IMR-90 (cell line): ENCODE data around the gene RAB9A. TPM values are rescaled to one million over a fixed set of nuclear protein-coding genes. Genes with fewer than 3 reads are reported as not detected.

Experiments
- ATAC-seq: fragments of 200-7000 bp; cut with Tn5 transposase; 2 replicates; pipeline ENCODE4 v1.9.1; 2020; ENCODE audit warnings: low read depth, mild to moderate bottlenecking, moderate library complexity
- BruUV-seq: library from RNA; stranded (reverse); fragments of 400-500 nt; replicated peaks from 2 replicates; lab custom pipeline; 2021; lab: Mats Ljungman, UMichigan
- CTCF ChIA-PET: fragments of 300-600 bp; formaldehyde crosslinking; extraction: SDS; loops from one replicate; lab custom pipeline; 2021; ENCODE audit warnings: antibody characterized with exemption; lab: Yijun Ruan, JAX
- POLR2A ChIA-PET: fragments of 300-600 bp; sonication (Branson Sonifier 250); formaldehyde crosslinking; loops from one replicate; lab custom pipeline; 2022; ENCODE audit warnings: antibody characterized with exemption; ENCODE audit not compliant: unreplicated experiment; lab: Charles Lee
- DNase-seq: peaks from one replicate; pipeline ENCODE4 v3.0.0; 2013
- H2AFZ ChIP-seq: replicated peaks from 2 replicates; pipeline ENCODE3; 2013; ENCODE audit warnings: low read length, mild to moderate bottlenecking; ENCODE audit not compliant: poor library complexity
- H2AK5ac ChIP-seq: 2 replicates; pipeline ENCODE4 v1.6.1; 2013; ENCODE audit warnings: low read depth, low read length, inconsistent platforms
- H2AK9ac ChIP-seq: replicated peaks from 2 replicates; pipeline ENCODE3; 2013; ENCODE audit warnings: mild to moderate bottlenecking, low read depth, low read length, moderate library complexity; ENCODE audit not compliant: poor library complexity
- H2BK120ac ChIP-seq: 2 replicates; pipeline ENCODE4 v1.6.1; 2013; ENCODE audit warnings: low read depth, low read length, inconsistent platforms
- H2BK15ac ChIP-seq: 3 replicates; pipeline ENCODE4 v1.6.1; 2013; ENCODE audit warnings: low read depth, low read length, inconsistent platforms
- H2BK20ac ChIP-seq: 2 replicates; pipeline ENCODE4 v1.6.1; 2013; ENCODE audit warnings: low read depth, mild to moderate bottlenecking, inconsistent platforms, low read length, moderate library complexity
- H2BK5ac ChIP-seq: 2 replicates; pipeline ENCODE4 v1.6.1; 2013; ENCODE audit warnings: mild to moderate bottlenecking, low read depth, low read length, inconsistent platforms; ENCODE audit not compliant: poor library complexity, severe bottlenecking
- H3K14ac ChIP-seq: replicated peaks from 2 replicates; pipeline ENCODE4 v1.6.1; 2013; ENCODE audit warnings: low read depth, low read length, inconsistent platforms
- H3K18ac ChIP-seq: 2 replicates; pipeline ENCODE4 v1.6.1; 2013; ENCODE audit warnings: low read depth, low read length, control low read depth
- H3K23ac ChIP-seq: 2 replicates; pipeline ENCODE4 v1.6.1; 2013; ENCODE audit warnings: low read depth, low read length, inconsistent platforms
- H3K27ac ChIP-seq: 2 replicates; pipeline ENCODE4 v1.5.1; 2013; ENCODE audit warnings: mild to moderate bottlenecking, control low read depth, low read length; ENCODE audit not compliant: insufficient read depth
- H3K27me3 ChIP-seq: 2 replicates; pipeline ENCODE4 v1.6.1; 2013; ENCODE audit warnings: low read length; ENCODE audit not compliant: control insufficient read depth, insufficient read depth
- H3K36me3 ChIP-seq: 2 replicates; pipeline ENCODE4 v1.6.1; 2013; ENCODE audit warnings: low read length, mixed read lengths; ENCODE audit not compliant: control insufficient read depth, insufficient read depth
- H3K4ac ChIP-seq: 2 replicates; pipeline ENCODE4 v1.6.1; 2013; ENCODE audit warnings: low read depth, low read length, inconsistent platforms
- H3K4me1 ChIP-seq: 2 replicates; pipeline ENCODE4 v1.6.1; 2013; ENCODE audit warnings: low read length, mixed read lengths; ENCODE audit not compliant: control insufficient read depth, insufficient read depth
- H3K4me2 ChIP-seq: 2 replicates; pipeline ENCODE4 v1.6.1; 2013; ENCODE audit warnings: low read depth, mild to moderate bottlenecking, control low read depth, low read length, moderate library complexity
- H3K4me3 ChIP-seq: 2 replicates; pipeline ENCODE4 v1.5.1; 2013; ENCODE audit warnings: low read depth, mild to moderate bottlenecking, control low read depth, low read length, moderate library complexity; ENCODE audit not compliant: insufficient read depth
- H3K56ac ChIP-seq: 2 replicates; pipeline ENCODE4 v1.6.1; 2013; ENCODE audit warnings: low read length, inconsistent platforms; ENCODE audit not compliant: insufficient read depth; ENCODE audit errors: extremely low read depth
- H3K79me1 ChIP-seq, 2 experiments: 2 replicates each; pipeline ENCODE4 v1.6.1; 2013; ENCODE audit warnings: low read length in 2 of 2, inconsistent platforms in 1 of 2, low read depth in 1 of 2
- H3K9ac ChIP-seq: 2 replicates; pipeline ENCODE4 v1.6.1; 2013; ENCODE audit warnings: low read depth, low read length, control low read depth
- H3K9me1 ChIP-seq: 2 replicates; pipeline ENCODE4 v1.6.1; 2013; ENCODE audit warnings: low read length, inconsistent platforms; ENCODE audit not compliant: insufficient read depth
- H3K9me3 ChIP-seq: 2 replicates; pipeline ENCODE4 v1.6.1; 2013; ENCODE audit warnings: low read length; ENCODE audit not compliant: control insufficient read depth, insufficient read depth
- H4K20me1 ChIP-seq: 2 replicates; pipeline ENCODE4 v1.6.1; 2013; ENCODE audit warnings: low read length, inconsistent platforms; ENCODE audit not compliant: insufficient read depth
- H4K5ac ChIP-seq: 2 replicates; pipeline ENCODE4 v1.6.1; 2013; ENCODE audit warnings: mild to moderate bottlenecking, low read depth, low read length, control low read depth
- H4K8ac ChIP-seq, 2 experiments: 2 replicates each; pipeline ENCODE4 v1.6.1; 2013; ENCODE audit warnings: low read depth in 2 of 2, low read length in 2 of 2, control low read depth in 1 of 2, inconsistent platforms in 1 of 2
- H4K91ac ChIP-seq: 2 replicates; pipeline ENCODE4 v1.6.1; 2013; ENCODE audit warnings: low read depth, low read length, inconsistent platforms; ENCODE audit not compliant: insufficient read depth
- BHLHE40 ChIP-seq: fragments of 150-350 bp; IDR thresholded peaks from 2 replicates; pipeline ENCODE4 v1.6.1; 2016; ENCODE audit warnings: mild to moderate bottlenecking, low read depth, low read length
- CEBPB ChIP-seq: IDR thresholded peaks from 2 replicates; pipeline ENCODE4 v1.6.1; 2012; ENCODE audit warnings: low read depth, low read length, improper control_type of control experiment
- CHD1 ChIP-seq: IDR thresholded peaks from 2 replicates; pipeline ENCODE4 v1.6.1; 2012; ENCODE audit warnings: low read depth, low read length, improper control_type of control experiment
- MXI1 ChIP-seq: IDR thresholded peaks from 2 replicates; pipeline ENCODE4 v1.6.1; 2012; ENCODE audit warnings: low read depth, mild to moderate bottlenecking, low read length, moderate library complexity, borderline replicate concordance
- NFE2L2 ChIP-seq: fragments of 150-350 bp; IDR thresholded peaks from 2 replicates; pipeline ENCODE4 v1.6.1; 2016; ENCODE audit warnings: low read depth, mild to moderate bottlenecking, low read length
- POLR2A ChIP-seq: IDR thresholded peaks from 2 replicates; pipeline ENCODE4 v1.6.1; 2012; ENCODE audit warnings: mild to moderate bottlenecking, low read depth, low read length
- RAD21 ChIP-seq: IDR thresholded peaks from 2 replicates; pipeline ENCODE4 v1.6.1; 2012; ENCODE audit warnings: low read length, improper control_type of control experiment
- RCOR1 ChIP-seq: IDR thresholded peaks from 2 replicates; pipeline ENCODE4 v1.6.1; 2012; ENCODE audit warnings: mild to moderate bottlenecking, low read length, improper control_type of control experiment; ENCODE audit not compliant: insufficient replicate concordance
- RFX5 ChIP-seq: IDR thresholded peaks from 2 replicates; pipeline ENCODE4 v1.8.0; 2012; ENCODE audit warnings: low read depth, mild to moderate bottlenecking, low read length, moderate library complexity
- SMC3 ChIP-seq: fragments of 150-350 bp; IDR thresholded peaks from 2 replicates; pipeline ENCODE4 v1.6.1; 2016; ENCODE audit warnings: low read depth, mild to moderate bottlenecking, antibody characterized with exemption, low read length, moderate library complexity
- USF2 ChIP-seq: fragments of 150-350 bp; IDR thresholded peaks from 2 replicates; pipeline ENCODE4 v1.6.1; 2017; ENCODE audit warnings: mild to moderate bottlenecking, antibody characterized with exemption, low read length, low read depth
- WGBS, 2 experiments: methylation state at CpG; one replicate each; pipeline versions ENCODE4 v1.1.5 to v1.1.7; 2013; ENCODE audit warnings: missing lambda C conversion rate in 2 of 2; ENCODE audit not compliant: insufficient read length in 1 of 2; ENCODE audit errors: extremely low coverage in 2 of 2; 5-methylcytosine and 5-hydroxymethylcytosine counted together
- dilution Hi-C: fragments of 300-500 bp; cut with HindIII; formaldehyde crosslinking; loops from one replicate; pipeline ENCODE4 v1.14.3; 2018; ENCODE audit warnings: low sequenced_read_pairs; ENCODE audit not compliant: unreplicated experiment
- in situ Hi-C: fragments of 300-500 bp; cut with MboI; formaldehyde crosslinking; loops from 3 replicates; pipeline ENCODE4 v1.14.3; 2019; ENCODE audit warnings: low sequenced_read_pairs, inconsistent platforms, mixed read lengths
- intact Hi-C: fragments of 100-400 bp; cut with micrococcal nuclease; formaldehyde crosslinking; loops from 2 replicates; pipeline ENCODE4 v1.10.0; 2022
- polyA plus RNA-seq, 3 experiments: library from polyadenylated mRNA; depleted of rRNA; stranded (reverse); fragments of >200 nt; gene quantifications; 2 replicates each; pipeline ENCODE4 v1.2.3, GENCODE V29; 2012; ENCODE audit warnings: low replicate concordance in 1 of 3
- total RNA-seq: library from RNA; depleted of rRNA; stranded (reverse); fragments of >200 nt; gene quantifications from 2 replicates; pipeline ENCODE4 v1.2.3, GENCODE V29; 2012
- TF ChIP-seq, protein P1 (sequence below): conservative IDR thresholded peaks from 2 replicates; pipeline ENCODE4 v1.5.1; 2012; ENCODE audit warnings: mild to moderate bottlenecking, low read depth, low read length, improper control_type of control experiment
- TF ChIP-seq, protein P2 (sequence below): fragments of 150-350 bp; IDR thresholded peaks from 2 replicates; pipeline ENCODE4 v1.6.1; 2016; ENCODE audit warnings: low read depth, mild to moderate bottlenecking, low read length, moderate library complexity, borderline replicate concordance

Gene RAB9A
- total and polyA plus RNA-seq, 2 of the 4 experiments (the other 2 are of a cell fraction) = 15.8 to 22.3 TPM

DNA sequence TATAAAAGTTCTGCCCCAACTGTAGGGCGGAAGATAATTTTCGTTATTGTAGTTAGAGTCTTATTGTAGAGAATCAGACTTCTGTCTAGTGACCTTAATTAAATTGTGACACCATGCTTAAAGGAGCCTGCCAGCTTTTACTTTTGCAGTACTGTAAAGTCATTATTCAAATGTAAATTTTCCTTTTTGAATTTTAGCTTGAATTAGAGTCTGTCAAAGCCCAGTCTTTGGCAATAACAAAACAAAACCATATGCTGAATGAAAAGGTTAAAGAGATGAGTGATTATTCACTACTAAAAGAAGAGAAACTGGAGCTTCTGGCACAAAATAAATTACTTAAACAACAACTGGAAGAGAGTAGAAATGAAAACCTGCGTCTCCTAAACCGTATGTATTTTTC, 67.5 kb downstream of the RAB9A start:
- ChIA-PET POLR2A (no interaction called here), CTCF (no interaction called here)
- Histone ChIP-seq H3K4me3 (no peak overlapping the region), H3K4me1 (no peaks in the 10 kb centered on the region), H2AK9ac (no peak overlapping the region), H2AK5ac (no peak overlapping the region), H3K14ac (no peak overlapping the region), H4K5ac (no peak overlapping the region), H2AFZ (no peak overlapping the region), H2BK15ac (no peak overlapping the region), H2BK120ac (no peak overlapping the region), H4K91ac (no peak overlapping the region), H4K20me1 (no peaks in the 10 kb centered on the region), H3K56ac (no peak overlapping the region), H3K4ac (no peak overlapping the region), H3K27ac (no peak overlapping the region), H3K27me3 (no peaks in the 10 kb centered on the region), H3K36me3 (peaks cover 16% of the 10 kb centered on the region), H2BK20ac (no peak overlapping the region), H4K8ac (no peak overlapping the region), H3K18ac (no peak overlapping the region), H3K9ac (no peak overlapping the region), H3K79me1 (no peaks in the 10 kb centered on the region), H3K4me2 (no peak overlapping the region), H3K23ac (no peak overlapping the region), H3K9me1 (no peaks in the 10 kb centered on the region), H2BK5ac (no peak overlapping the region), H3K9me3 (no peaks in the 10 kb centered on the region)
- WGBS, 2 experiments = 100% methylated on average over 1 of the region's 4 CpGs; no CpG with 5 or more reads in 1 of the 2 experiments
- ATAC-seq (no peak), DNase-seq (no peak)
- BruUV-seq = no TSS peak
- in situ Hi-C loops = no loop called here
- intact Hi-C loops = no loop called here
- dilution Hi-C loops = no loop called here
- TF ChIP-seq, protein P1, sequence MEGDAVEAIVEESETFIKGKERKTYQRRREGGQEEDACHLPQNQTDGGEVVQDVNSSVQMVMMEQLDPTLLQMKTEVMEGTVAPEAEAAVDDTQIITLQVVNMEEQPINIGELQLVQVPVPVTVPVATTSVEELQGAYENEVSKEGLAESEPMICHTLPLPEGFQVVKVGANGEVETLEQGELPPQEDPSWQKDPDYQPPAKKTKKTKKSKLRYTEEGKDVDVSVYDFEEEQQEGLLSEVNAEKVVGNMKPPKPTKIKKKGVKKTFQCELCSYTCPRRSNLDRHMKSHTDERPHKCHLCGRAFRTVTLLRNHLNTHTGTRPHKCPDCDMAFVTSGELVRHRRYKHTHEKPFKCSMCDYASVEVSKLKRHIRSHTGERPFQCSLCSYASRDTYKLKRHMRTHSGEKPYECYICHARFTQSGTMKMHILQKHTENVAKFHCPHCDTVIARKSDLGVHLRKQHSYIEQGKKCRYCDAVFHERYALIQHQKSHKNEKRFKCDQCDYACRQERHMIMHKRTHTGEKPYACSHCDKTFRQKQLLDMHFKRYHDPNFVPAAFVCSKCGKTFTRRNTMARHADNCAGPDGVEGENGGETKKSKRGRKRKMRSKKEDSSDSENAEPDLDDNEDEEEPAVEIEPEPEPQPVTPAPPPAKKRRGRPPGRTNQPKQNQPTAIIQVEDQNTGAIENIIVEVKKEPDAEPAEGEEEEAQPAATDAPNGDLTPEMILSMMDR = no peak
- no peak for TF ChIP-seq CHD1
- no peak for TF ChIP-seq RFX5
- TF ChIP-seq BHLHE40 = no peak
- no peak for TF ChIP-seq RAD21
- TF ChIP-seq SMC3 = no peak
- no peak for TF ChIP-seq NFE2L2
- TF ChIP-seq MXI1 = no peak
- no peak for TF ChIP-seq USF2
- no peak for TF ChIP-seq CEBPB
- TF ChIP-seq POLR2A = no peak
- no peak for TF ChIP-seq RCOR1
- TF ChIP-seq, protein P2, sequence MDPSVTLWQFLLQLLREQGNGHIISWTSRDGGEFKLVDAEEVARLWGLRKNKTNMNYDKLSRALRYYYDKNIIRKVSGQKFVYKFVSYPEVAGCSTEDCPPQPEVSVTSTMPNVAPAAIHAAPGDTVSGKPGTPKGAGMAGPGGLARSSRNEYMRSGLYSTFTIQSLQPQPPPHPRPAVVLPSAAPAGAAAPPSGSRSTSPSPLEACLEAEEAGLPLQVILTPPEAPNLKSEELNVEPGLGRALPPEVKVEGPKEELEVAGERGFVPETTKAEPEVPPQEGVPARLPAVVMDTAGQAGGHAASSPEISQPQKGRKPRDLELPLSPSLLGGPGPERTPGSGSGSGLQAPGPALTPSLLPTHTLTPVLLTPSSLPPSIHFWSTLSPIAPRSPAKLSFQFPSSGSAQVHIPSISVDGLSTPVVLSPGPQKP = no peak
